GM12873 (cell line): ENCODE measurements around the gene SH3BP4.

Experiments used
- CTCF ChIP-seq: IDR thresholded peaks from 2 replicates; pipeline ENCODE4 v1.5.1; 2012; ENCODE audit warnings: low read depth, mild to moderate bottlenecking, moderate library complexity, low read length, control low read depth; ENCODE audit not compliant: insufficient read depth; ENCODE audit errors: missing control alignments

The SH3BP4 gene

DNA sequence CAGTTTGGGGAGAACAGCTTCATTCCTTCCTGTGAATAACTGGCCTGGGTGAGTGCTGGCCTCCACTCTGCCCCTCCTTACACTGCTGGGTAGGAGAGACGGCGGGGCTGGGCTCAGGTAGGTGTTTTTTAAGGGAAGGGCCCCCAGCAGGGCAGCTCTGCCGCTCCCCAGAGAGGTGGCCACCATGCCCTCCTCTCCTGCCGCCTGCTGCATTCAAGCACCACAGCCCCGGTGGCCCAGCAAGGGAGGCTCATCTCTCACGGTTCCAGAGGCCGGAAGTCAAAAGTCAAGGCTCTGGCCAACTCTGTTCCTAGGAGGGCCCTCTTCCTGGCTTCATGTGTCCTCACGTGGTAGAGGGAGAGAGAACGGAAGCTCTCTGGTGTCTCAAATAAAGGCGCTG, 81.1 kb downstream of the SH3BP4 start:
- no peak for TF ChIP-seq CTCF

DNA sequence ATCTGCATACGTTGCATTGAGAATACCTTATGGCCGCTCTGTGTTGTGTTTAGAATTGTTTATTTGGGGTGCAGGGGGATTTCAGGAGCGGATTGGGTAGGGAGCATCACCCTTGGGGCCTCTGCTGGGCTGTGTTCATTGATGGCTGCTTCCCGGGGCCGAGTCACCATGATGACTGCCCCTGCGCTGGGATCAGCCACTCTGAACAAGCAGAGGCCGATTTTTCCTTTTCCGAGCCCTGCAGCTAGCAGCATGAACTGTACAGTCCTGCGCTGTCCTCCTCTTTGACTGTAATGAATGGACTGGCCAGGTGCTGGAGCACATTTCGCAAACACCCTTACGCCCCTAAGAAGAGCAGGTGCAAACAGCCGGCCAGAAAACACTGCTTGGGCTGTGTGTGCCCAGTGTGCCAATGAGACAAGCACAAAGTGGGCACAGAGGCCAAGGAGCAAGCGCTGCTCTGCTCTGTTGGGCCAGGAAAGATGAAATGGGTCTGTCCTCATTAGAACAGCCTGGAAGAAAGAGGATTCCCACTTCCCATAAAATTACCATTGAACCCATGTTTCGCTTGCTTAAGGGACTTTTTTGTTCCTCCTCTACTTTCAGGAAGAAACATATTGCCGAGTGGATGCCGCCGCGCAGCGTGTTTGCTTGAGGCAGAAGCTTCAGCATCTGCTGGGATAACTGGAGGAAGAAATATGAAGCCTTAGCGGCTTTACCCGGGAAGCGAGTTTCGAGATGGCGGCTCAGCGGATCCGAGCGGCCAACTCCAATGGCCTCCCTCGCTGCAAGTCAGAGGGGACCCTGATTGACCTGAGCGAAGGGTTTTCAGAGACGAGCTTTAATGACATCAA, 82.7 kb downstream of the SH3BP4 start:
- no peak for TF ChIP-seq CTCF

GRCh38 chr2:235037604-235038166, 85.9 kb downstream of the SH3BP4 start:
- no peak for TF ChIP-seq CTCF

DNA sequence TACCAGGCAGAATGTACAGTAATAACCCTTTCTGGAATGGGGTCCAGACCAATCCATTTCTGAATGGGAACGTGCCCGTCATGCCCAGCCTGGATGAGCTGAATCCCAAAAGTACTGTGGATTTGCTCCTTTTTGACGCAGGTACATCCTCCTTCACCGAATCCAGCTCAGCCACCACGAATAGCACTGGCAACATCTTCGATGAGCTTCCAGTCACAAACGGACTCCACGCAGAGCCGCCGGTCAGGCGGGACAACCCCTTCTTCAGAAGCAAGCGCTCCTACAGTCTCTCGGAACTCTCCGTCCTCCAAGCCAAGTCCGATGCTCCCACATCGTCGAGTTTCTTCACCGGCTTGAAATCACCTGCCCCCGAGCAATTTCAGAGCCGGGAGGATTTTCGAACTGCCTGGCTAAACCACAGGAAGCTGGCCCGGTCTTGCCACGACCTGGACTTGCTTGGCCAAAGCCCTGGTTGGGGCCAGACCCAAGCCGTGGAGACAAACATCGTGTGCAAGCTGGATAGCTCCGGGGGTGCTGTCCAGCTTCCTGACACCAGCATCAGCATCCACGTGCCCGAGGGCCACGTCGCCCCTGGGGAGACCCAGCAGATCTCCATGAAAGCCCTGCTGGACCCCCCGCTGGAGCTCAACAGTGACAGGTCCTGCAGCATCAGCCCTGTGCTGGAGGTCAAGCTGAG, 89.6 kb downstream of the SH3BP4 start:
- no peak for TF ChIP-seq CTCF

DNA sequence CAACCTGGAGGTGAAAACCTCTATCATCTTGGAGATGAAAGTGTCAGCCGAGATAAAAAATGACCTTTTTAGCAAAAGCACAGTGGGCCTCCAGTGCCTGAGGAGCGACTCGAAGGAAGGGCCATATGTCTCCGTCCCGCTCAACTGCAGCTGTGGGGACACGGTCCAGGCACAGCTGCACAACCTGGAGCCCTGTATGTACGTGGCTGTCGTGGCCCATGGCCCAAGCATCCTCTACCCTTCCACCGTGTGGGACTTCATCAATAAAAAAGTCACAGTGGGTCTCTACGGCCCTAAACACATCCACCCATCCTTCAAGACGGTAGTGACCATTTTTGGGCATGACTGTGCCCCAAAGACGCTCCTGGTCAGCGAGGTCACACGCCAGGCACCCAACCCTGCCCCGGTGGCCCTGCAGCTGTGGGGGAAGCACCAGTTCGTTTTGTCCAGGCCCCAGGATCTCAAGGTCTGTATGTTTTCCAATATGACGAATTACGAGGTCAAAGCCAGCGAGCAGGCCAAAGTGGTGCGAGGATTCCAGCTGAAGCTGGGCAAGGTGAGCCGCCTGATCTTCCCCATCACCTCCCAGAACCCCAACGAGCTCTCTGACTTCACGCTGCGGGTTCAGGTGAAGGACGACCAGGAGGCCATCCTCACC, 90.2 kb downstream of the SH3BP4 start:
- TF ChIP-seq CTCF = no peak

DNA sequence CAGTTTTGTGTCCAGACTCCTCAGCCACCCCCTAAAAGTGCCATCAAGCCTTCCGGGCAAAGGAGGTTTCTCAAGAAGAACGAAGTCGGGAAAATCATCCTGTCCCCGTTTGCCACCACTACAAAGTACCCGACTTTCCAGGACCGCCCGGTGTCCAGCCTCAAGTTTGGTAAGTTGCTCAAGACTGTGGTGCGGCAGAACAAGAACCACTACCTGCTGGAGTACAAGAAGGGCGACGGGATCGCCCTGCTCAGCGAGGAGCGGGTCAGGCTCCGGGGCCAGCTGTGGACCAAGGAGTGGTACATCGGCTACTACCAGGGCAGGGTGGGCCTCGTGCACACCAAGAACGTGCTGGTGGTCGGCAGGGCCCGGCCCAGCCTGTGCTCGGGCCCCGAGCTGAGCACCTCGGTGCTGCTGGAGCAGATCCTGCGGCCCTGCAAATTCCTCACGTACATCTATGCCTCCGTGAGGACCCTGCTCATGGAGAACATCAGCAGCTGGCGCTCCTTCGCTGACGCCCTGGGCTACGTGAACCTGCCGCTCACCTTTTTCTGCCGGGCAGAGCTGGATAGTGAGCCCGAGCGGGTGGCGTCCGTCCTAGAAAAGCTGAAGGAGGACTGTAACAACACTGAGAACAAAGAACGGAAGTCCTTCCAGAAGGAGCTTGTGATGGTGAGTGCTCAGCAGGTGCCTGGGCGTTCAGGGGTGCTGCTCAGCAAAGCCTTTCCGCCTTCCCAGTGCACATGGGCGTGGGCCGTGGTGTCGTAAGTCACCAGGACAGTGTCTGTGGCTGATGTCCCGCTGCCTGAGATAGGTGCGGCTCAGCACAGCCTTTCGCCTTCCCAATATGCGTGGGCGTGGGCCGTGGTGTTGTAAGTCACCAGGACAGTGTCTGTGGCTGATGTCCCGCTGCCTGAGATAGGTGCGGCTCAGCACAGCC, 91.0 kb downstream of the SH3BP4 start:
- TF ChIP-seq CTCF = no peak
